GM21390 (cell line): Measurements from ENCODE around the gene RFTN1.
A peak's percentile ranks its signal among the peaks of the same experiment; 100 is the strongest.
"Not testable (repeated sequence)": the region's sequence is repeated elsewhere in the genome, so short reads cannot be mapped to it uniquely, and the experiment has no call there.

ENCODE experiments used
- ATAC-seq: cut with Tn5 transposase; IDR thresholded peaks from one replicate; pipeline ENCODE4 v1.9.1; 2021; ENCODE audit not compliant: unreplicated experiment

RFTN1 gene

DNA sequence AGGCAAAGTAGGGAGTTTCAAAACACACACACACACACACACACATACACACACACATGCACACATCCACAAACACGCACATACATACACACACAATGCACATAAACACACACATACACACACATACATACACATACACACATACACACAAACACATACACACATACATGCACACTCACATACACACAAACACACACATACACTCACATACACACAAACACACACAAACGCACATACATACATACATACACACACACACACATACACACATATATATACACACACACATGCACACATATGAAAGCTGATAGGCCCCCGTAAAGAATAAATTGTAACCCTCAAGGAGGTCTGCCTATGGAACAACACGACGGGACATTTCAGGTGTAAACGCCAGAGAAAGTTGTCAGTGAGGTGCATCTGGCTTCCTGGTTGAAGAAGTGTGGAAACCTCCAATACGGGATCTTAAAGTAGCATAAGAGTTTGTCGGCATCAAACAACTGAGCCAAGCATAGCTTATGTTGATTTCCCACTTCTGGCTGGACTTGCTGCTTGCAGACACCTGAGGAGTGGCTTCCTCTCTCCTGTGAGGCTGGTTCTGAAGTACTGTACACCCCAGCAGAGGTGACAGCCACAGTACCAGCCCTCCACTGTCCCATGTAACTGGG lies 5.8 kb downstream of the RFTN1 start:
- no peak for ATAC-seq

DNA sequence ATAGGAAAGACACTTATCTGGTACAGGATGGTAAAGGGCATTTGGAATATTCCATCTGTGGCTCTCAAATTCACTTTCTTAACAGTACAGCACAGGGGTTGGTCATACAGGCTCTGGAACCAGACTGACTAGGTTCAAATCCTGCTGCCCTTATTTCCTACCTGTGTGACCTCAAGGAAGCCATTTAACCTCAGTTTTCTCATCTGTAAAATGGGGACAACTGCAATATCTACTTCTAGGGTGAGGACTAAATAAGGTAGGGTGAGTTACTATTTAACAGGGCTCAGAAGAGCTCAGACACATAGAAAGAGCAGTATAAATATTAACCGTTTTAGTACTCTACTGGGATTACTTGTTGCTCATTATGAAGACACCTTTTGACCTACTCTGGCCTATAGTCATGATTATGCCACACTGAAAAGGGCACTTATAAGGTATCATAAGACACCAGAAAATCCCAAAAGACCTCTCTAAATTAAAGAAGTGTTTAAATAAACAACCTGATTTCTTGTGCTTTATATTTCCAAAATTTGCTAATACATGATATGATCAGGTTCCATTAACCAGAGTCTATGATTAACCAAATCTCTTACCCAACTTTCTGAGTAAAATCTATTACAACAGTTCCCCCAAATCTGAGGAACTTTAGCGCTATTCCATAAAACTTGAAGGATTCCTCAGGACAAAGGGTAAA lies 6.5 kb downstream of the RFTN1 start:
- no peak for ATAC-seq

DNA sequence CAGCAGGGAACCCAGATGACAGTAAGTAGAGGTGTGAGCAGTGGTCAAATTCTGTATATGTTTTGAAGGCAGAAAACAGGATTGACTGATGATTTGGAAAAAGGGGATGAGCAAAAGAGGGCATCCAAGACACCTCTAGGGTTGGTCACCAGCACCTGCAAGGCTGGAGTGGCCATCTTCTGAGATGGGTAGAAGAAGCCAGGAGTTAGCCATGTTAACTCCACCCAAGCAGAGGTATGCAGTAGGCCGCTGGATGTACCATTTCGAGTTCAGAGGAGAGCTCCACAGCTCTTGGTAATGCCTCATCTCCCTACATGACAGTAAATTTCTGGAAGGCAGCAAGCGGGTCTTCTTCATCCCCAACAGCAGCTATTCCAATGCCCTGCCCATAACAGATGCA lies 7.0 kb downstream of the RFTN1 start:
- ATAC-seq, result no peak

DNA sequence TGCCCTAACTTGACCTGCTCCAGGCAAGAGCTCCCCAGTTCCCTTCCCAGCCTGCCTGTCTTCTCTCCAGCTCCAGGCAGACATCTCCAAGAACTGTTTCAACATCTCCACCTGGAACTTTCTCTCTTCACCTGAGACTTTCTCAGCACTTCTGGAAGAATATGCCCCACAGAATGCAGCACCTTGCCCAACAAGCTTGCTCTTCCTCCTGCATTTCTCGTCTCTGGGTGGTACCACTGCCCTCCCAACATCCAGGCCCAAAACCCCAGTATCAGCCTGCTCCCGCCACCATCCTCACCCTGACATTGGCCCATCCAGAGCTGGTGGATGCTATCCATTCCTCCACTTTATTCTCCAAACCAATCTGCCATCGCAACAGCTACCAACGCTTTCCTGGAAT lies 8.8 kb downstream of the RFTN1 start:
- ATAC-seq, result no peak

DNA sequence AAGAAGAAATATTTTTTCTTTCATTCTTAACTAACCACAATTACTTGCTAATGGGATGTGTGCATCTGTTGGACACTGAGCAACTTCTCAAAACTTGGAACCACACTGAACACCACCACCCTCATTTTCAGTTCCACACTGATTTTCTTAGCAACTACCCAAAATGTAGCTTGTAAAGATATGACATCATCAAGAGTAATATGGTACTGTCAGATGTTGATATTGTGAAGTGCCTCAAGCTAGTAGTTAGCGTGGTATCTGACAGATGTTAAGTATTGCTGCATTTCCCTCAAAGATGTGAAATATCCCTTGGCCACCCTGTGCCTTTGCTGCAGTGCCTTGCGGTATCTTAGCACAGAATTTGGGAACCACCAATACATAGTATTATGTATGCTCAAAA lies 9.3 kb downstream of the RFTN1 start:
- peak; percentile 86 for ATAC-seq

DNA sequence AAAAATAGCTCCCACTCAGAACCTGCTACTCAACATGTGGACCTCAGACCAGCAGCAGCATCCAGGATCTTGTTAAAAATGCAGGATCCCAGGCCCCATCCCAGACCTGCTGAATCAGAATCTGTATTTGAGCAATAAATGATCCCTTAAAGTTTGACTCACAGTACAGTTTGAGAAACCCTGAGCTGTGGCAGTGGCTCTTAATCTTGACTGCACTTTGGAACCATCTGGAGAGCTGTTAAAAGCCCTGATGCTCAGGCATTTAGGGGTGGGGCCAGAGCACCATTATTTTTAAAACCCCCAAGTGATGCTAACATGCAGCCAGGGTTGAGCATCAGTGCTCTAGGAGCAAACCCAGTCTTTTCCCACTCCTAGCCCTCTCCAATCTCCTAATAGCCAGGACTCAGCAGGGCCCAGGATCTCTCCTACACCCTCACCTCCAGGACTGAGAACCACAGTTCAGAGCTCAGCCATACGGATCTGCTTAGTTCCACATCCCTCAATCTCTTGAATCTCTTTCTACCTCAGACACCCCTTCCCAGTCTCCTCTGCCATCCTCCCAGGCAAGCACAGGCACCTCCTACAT lies 10.2 kb downstream of the RFTN1 start:
- no peak for ATAC-seq

DNA sequence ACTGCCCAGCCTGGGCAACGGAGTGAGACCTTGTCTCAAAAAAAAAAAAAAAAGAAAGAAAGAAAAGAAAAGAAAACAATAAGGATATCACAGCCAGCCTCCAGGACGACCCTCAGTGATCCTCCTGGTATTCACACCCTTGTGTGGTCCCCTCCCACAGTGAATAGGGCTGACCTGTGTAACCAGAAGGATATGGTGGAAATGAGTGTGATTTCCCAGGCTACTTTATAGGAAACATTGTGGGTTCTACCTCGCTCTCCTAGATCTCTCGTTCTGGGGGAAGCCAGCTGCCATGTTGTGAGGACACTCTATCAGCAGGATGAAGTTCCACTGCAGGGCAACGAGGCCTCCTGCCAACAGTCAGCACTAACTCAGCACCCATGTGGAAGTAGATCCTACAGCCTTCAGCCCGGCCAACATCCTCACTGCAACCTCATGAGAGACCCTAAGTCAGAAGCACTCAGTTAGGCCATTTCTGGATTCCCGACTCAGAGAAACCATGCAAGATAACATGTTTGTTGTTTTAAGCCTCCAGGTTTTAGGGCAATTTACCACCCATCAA lies 11.1 kb downstream of the RFTN1 start:
- ATAC-seq, result no peak

DNA sequence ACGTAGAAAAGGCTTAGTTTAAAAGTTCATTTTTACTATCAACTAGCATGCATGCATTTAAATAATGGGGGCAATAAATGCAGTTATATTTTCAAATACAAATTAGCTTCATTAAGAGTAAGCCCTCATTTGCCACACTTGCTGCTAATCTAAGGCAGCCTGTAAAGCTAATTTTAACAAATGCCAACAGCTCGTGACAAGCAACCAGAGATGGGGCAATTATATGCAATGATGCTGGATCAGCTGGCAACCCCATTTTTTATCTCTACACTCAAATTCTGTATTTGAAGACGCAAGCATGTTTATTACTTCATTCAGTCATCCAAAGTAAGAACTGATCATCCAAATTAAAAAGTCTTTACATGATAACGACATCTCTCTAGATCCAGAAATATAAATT lies 12.1 kb downstream of the RFTN1 start:
- no peak for ATAC-seq

DNA sequence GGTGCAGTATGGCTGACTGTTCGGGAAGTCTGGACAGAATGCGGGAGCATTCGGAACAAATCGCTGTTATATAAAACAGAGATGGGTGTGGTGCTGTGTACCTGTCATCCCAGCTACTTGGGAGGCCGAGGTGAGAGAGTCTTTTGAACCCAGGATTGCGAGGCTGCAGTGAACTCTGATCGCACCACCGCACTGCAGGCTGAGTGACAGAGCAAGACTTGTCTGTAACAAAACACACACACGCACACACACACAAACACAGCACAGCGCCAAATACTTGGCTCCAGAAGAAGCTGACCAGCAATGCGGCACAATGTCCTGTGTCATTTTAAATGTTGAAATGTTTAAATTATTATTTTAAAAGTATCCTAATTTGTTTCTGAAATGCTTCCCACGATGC lies 12.6 kb downstream of the RFTN1 start:
- ATAC-seq, result no peak

DNA sequence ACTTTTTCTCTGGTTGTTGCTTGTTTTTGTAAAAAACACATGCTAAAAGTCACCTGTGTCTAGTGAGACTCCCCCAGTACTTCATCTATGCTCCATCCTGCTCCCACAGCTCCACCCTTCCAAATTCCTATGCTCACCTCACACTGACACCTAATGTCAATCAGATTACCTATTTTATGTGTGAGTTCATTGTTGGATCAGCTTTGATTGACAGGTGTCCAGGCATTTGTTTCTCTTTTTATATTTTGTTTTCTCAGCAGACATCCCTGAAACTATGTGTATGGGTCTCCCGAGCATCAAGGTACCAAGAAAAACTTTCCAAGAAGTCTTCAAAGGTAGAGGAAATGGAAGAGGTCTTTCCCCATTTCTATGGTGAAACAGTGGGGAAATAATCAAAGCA lies 13.4 kb downstream of the RFTN1 start:
- ATAC-seq, result no peak

DNA sequence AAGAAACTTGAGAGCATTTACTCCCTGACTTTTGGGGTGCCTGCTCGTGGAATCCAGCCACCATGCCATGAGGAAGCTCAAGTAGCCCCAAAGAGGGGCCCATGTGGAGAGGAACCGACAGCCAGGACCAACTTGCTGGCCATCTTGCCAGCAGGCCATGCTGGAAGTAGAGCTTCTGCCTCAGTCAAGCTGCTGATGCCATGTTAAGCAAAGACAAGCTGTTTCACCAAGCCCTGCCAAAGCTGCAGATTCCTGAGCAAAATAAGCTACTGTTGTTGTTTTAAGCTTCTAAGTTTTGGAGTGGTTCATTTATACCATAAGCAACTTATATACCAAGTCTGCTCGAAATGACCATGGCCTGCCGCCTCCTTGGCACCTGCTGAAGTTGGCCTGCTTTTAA lies 14.1 kb downstream of the RFTN1 start:
- ATAC-seq, result no peak

DNA sequence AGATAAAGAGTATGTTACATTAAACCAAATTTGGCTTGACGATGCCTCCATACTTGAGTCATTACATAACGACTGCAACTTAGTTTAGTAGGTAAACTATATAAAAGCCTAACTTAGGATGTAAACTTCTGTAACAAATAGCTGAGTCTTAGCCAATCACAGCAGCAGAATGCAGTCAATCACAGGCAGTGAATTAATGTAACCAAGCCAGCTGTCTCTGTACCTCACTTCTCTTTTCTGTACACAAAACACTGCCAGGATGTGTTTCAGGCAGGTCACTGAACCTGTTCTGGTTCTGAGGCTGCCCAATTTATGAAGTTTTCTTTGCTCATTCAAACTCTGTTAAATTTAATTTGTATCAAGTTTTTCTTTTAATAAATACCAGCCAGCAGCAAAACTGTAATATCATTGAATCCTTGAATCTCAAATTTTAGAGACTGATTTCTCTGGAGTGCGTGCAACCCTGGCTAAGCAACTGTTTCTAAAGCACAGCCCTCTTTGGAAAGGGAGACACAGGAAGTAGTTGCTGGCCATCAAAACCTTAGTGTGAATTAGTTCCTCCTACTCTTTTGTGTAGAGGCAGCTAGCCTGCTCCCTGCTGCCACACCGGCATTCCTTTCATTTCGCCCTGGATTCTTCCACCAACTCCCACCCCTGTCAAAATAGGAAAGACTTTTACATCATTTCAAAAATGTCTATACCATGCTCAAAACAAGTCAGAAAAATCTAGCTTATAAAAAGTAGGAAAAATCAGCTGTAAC lies 15.2 kb downstream of the RFTN1 start:
- no peak for ATAC-seq

DNA sequence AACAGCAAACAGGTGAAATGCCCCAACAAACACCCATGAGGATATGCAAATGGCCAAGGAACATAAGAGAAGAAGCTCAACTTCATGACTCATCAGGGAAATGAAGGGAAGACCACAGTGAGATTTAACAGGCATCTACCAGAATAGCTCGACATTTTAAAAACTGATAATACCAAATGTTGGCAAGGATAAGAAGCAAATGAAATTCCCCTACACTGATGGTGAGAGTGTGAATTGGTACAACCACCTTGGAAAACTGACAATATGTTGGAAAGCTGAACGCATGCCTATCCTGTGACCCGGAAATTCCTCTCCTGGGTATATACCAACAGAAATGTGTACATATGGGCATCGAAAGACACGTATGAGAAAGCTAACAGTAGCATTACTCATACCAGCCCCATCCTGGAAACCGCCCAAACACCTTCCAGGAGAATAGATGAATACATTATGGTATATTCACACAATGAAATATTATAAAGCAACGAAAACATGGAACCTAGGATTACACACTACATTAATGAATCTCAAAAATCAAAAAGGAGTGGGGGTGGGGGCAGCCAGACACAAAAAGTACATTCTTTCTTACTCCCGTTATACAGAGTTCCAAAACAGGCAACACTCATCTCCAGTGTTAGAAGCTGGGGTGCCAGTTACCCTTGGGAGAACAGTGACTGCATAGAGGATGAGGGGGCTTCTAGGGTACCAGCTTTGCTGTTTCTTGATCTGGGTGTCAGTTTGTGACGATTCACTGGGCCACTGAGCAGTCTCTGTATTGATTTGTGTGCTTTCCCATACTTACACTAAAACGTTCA lies 16.9 kb downstream of the RFTN1 start:
- ATAC-seq, result peak; percentile 74

DNA sequence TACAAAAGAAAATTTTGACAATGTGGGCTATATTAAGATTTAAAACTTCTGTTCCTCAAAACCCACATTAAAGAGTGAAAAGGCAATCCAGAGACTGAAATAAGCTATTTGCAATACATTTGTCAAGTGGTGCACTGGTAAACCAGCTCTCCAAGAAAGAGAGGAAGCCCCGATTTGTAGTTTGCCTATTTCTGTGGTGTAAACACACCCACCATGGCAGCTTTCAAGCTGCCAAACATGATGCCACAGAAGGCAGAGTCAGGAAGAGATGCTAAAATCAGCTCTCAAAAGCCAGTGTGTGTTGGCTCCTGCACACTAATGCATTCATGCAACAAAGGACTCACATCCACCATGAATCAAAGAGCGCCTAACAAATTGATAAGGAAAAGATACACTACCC lies 17.5 kb downstream of the RFTN1 start:
- ATAC-seq, result peak; percentile 24

DNA sequence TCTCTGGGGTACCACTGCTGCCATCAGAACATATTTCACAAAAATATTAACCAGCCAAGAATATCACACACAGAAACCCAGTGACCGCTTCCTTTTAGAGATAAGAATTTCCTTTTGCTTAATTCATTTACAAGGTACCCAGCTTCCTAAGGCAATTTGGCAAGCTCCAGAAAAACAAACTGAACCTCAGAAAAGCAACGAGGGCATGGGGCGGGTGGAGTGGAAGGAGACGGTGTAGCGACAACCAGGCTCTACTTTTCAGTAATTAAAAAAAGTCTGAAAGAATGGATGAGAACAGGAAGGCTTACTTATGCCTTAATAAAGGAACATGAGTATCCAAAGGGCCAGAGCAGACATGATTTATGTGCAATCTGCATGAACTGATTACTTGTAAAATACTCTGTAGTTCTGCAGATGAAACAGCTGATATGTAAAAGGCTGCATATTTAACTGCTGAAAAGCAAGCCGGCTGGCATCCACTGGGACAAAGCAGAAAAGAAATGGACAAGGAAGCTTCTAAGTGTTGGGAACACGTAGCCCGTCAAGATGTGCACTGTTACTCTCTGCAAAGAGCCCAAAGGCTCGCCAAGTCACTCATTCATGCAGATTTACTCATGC lies 18.6 kb downstream of the RFTN1 start:
- ATAC-seq, result no peak

DNA sequence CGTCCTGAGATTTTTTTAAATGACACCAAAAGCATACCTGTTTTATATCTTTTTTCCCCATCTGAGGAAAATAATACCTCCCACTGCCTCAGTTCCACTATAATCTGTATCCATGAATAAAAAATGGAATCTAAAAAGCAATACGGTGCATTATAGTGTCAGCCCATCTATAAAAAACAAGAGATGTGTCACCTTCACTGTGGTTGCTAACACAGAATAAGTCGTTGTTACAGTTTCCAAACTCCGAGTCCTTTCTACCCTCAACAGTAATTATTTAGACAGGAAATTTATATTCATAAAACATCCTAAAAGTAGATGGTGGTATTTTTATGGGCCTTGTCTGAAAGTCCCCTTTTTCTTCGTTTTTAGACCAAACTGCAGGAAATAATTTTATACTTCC lies 19.4 kb downstream of the RFTN1 start:
- no peak for ATAC-seq

DNA sequence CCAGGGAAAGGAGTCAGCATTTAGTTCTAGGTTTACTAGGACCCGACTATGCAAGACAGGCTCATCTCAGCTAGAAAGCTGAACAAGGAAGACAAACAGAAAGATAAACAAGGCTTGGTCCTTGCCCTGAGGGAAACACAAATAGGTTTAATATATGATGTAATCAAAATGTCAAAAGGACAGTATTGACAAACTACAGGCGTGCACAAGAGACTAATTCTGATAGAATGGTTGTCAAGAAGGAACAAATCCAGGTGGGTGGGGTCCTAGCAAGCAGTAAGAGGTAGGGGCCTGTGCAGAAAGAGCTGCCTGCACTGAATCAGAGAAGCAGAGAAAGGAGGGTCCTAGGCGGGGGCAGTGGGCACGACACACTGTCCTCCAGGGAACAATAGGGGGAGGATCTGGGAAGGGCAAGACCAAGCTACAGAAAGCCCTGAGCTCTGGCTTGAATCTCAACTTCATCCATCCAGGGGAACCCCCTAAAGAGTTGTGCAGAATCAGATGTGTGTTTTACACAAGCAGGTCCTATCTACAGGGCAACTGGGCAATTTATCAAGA lies 23.4 kb downstream of the RFTN1 start:
- no peak for ATAC-seq

DNA sequence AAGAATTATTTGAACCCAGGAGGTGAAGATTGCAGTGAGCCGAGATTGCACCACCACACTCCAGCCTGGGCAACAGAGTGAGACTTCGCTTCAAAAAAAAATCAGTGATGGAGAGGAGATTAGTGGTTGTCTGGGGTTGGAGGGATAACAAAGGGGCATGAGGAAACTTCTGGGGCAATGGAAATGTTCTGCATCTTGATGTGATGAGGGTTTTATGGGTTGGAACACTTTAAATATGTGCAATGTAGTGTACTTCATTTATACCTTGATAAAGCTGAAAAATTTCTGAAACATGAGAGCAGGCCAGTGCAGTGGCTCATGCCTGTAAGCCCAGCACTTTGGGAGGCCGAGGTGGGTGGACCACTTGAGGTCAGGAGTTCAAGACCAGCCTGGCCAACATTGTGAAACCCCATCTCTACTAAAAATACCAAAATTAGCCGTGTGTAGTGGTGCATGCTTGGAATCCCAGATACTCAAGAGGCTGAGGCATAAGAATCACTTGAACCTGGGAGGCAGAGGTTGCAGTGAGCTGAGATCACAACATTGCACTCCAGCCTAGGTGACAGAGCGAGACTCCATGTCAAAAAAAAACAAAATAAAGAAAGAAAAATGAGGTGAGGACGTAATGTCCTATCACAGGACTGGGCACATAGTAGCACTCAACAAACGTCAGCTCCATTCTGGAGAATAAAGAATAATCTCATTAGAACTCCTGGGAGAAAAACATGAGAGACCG lies 24.0 kb downstream of the RFTN1 start:
- not testable (repeated sequence) for ATAC-seq

DNA sequence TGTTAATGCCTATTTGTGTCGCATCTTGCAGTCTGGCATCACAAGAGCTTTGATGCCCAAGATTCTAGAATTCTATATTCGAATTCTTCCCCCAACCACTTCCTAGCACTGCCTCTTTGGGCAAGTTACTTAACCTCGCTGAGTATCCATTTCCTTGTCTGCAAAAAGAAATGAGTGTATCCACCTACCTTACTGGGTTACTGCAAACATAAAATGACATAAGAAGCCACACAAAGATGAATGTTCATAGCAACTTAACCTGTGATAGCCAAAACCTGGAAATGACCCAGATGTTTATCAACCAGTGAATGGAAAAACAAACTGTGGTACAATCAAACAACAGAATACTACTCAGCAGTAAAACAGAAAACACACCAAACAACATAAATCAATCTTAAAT lies 24.9 kb downstream of the RFTN1 start:
- ATAC-seq, result no peak
